SH-SY5Y (cell line): ENCODE data around the gene RFC3.

Source experiments
- GATA2 ChIP-seq: IDR thresholded peaks from 2 replicates; pipeline ENCODE4 v1.6.1; 2011; ENCODE audit warnings: mild to moderate bottlenecking, low read depth, low read length
- GATA3 ChIP-seq: IDR thresholded peaks from 2 replicates; pipeline ENCODE4 v1.6.1; 2011; ENCODE audit warnings: low read depth, mild to moderate bottlenecking, low read length, moderate library complexity

Gene RFC3, protein sequence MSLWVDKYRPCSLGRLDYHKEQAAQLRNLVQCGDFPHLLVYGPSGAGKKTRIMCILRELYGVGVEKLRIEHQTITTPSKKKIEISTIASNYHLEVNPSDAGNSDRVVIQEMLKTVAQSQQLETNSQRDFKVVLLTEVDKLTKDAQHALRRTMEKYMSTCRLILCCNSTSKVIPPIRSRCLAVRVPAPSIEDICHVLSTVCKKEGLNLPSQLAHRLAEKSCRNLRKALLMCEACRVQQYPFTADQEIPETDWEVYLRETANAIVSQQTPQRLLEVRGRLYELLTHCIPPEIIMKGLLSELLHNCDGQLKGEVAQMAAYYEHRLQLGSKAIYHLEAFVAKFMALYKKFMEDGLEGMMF

GRCh38 chr13:33817901-33818706 lies at the start of gene RFC3:
TSS of gene RFC3 (plus strand) at chr13:33818149. CDS start at chr13:33818179, 30 bp downstream.
- TF ChIP-seq GATA3 (no peak), GATA2 (no peak)

GRCh38 chr13:33771296-33771695 lies 46.7 kb upstream of the RFC3 start:
- no peak for TF ChIP-seq GATA3
- no peak for TF ChIP-seq GATA2

DNA sequence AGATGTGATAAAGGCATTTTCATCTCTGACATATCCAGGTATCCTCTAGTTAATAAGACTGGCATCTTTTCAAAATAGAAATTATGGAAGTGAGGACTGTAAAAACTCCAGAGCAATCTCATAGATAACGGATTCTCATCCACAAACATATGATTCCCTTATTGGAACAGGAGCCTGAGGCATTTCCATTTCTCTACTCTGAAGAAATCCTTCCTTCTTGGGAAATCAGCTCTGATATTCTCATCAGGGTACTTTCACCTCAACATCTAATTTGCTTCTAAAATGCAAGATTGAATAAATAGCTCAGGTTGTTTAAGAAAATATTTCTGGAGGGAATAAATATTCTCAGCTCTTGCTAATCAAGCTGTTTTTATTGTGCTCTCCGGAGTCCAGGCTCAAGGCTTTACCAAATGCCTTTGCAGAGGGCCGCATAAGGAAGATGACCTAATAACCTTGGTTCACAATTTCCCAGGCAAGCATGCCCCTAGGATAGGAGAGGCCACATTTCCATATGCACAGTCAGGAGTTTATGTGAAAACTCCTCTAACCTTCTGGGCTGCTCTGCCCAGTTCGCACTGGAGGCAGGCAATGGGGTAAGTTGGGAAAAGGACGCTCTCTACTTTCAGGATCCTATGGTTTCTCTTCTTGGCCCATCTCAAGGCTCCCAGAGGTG lies 44.0 kb upstream of the RFC3 start:
- TF ChIP-seq GATA3 (no peak), GATA2 (no peak)

GRCh38 chr13:33775339-33776108 lies 42.4 kb upstream of the RFC3 start:
- TF ChIP-seq GATA3 (no peak), GATA2 (no peak)

- TF ChIP-seq GATA3 = no peak
- TF ChIP-seq GATA2 = no peak
Measured at GRCh38 chr13:33776239-33776881, 41.6 kb upstream of the RFC3 start.

DNA sequence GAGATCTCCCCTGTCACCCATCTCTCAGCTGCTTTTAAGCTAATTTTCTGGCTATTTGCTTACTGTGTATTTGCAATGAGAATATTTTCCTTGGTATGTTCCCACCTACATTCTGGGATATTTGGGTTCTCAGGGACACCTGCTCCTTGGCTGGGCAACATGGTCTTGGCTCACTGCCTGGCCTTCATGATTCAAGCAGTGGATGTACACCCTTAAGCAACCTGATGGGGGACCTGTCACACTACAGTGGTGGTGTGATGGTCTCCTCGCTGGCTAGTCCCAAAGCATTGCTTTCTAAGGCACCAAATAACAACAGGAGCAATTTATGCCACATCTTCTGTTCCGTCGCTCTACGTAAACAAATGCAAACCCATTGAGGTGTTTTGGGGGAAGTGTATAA lies 35.3 kb upstream of the RFC3 start:
- TF ChIP-seq GATA2 (no peak), GATA3 (no peak)

DNA sequence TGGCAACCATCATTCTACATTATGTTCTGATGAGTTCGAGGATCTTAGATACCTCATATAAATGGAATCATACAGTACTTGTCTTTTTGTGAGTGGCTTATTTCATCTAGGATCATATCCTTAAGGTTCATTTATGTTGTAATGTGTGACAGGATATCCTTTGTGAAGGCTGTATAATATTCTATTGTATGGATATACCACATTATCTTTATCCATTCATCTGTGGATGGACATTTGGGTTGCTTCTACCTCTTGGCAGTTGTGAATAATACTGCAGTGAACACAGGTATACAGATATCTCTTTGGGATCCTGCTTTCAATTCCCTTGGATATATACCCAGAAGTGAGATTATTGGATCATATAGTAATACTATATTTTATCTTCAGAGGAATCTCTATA lies 33.2 kb upstream of the RFC3 start:
- no peak for TF ChIP-seq GATA2
- TF ChIP-seq GATA3 = no peak

DNA sequence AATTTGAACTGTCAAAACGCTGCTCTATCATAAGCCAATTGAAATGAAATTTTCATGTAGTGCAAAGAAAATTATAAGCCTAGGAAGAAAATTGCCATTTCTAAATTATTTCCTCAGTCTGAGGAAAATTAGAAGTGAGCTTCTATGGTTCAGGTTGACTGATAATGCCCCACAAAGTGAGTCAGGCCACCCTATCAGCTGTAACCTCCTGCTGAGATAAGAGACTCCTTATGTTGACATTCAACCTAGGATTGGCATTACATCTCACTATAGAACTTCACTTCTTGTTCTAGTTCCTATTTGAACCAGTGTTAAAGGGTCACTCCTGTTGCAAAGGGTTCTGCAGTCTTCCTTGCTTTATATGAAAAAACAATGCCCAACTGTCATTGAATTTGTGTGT lies 32.6 kb upstream of the RFC3 start:
- TF ChIP-seq GATA2 = no peak
- TF ChIP-seq GATA3 = no peak

GRCh38 chr13:33787051-33787591 lies 30.8 kb upstream of the RFC3 start:
- TF ChIP-seq GATA2 (no peak), GATA3 (no peak)

DNA sequence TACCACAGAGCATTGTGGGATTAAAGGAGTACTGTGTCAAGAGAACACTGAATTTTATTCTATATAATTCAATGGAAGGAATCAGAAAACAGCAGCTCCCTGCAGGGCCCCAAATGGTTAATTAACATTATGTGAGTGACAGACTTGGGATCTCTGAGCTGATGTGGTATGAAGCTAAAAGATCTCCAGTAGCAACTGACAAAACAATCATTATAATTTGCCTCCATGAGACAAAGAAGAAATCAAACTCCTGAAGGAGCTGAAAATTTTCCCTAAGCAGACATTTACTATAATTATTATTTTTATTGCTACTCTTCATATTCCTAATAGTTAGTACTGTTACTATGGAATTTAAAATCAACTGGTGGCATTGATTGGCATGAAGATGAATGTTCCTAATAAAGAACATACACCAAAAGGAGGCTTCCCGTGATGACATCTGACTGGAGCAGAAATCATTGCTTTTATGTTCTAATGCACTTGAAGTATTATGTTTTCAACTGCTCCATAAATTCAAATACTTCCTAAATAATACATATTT lies 28.8 kb upstream of the RFC3 start:
- no peak for TF ChIP-seq GATA2
- no peak for TF ChIP-seq GATA3

DNA sequence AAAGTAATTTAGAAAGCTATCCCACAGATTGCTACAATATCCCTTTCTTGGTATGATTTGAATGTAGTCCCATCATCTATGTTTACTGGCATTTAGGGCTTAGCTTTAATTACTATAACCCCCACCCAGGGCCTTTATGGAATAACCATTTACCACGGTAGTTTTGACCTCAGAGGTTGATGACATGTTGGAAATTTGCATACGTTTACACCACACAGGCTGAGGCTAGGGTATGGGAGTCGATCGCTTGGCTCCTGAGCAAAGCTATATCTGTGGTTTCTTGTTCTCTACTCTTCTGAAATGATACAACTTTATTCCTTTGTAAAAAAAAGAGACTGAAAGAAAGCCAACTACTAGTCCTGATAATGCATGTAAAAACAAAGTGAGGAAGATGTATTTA lies 28.2 kb upstream of the RFC3 start:
- TF ChIP-seq GATA2 (no peak), GATA3 (no peak)

GRCh38 chr13:33793726-33794125 lies 24.2 kb upstream of the RFC3 start:
- no peak for TF ChIP-seq GATA2
- TF ChIP-seq GATA3 = no peak

DNA sequence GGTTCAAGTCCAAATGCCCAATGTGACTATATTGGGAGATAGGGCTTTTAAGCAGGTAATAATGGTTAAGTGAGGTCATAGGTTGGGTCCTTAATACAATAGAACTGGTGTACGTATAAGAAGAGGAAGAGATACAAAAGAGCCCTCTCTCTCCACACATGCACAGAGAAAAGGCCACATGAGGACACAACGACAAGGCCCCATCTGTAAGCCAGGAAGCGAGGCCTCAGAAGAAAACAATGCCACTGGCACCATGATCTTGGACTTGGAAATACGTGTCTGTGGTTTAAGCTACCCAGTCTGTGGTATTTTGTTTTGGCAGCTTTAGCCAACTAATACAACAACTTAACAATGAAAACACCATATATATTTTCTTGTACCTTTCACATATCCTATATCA lies 23.4 kb upstream of the RFC3 start:
- TF ChIP-seq GATA3 = no peak
- TF ChIP-seq GATA2 = no peak
